A549 (cell line): ENCODE results near the gene HIVEP3.

ENCODE experiments used
- CBX8 ChIP-seq: fragments of 200-600 bp; sonication (generic); IDR thresholded peaks from 2 replicates; pipeline ENCODE4 v1.6.1; 2016
- EHF ChIP-seq: fragments of 250-450 bp; sonication (Bioruptor Pico); IDR thresholded peaks from 2 replicates; pipeline ENCODE4 v1.5.0; 2020; ENCODE audit warnings: mild to moderate bottlenecking
- EP300 ChIP-seq, 2 experiments: fragments of >200 bp; sonication (Bioruptor Twin); formaldehyde crosslinking; IDR thresholded peaks; 2 replicates in 1 of 2; 3 replicates in 1 of 2; pipeline ENCODE4 v1.6.1; 2016 to 2017
- HDAC2 ChIP-seq: fragments of 200-600 bp; sonication (generic); IDR thresholded peaks from 2 replicates; pipeline ENCODE4 v1.6.1; 2016
- POLR2A ChIP-seq: IDR thresholded peaks from 2 replicates; pipeline ENCODE4 v1.6.1; 2012; ENCODE audit warnings: mild to moderate bottlenecking, low read length
- RFX5 ChIP-seq: fragments of 450-650 bp; IDR thresholded peaks from 2 replicates; pipeline ENCODE4 v1.7.1; 2014; ENCODE audit warnings: antibody characterized with exemption, mild to moderate bottlenecking, moderate library complexity
- SMC3 ChIP-seq: fragments of >200 bp; sonication (Bioruptor Twin); formaldehyde crosslinking; IDR thresholded peaks from 3 replicates; pipeline ENCODE4 v1.6.1; 2018; ENCODE audit warnings: inconsistent platforms
- TF ChIP-seq, protein P1 (sequence below): IDR thresholded peaks from 2 replicates; pipeline ENCODE4 v1.6.1; 2012
- TF ChIP-seq, protein P2 (sequence below): fragments of >200 bp; sonication (Bioruptor Twin); formaldehyde crosslinking; IDR thresholded peaks from 3 replicates; pipeline ENCODE4 v1.5.1; 2016
- TF ChIP-seq, protein P3 (sequence below): fragments of 150-350 bp; IDR thresholded peaks from 2 replicates; pipeline ENCODE4 v1.6.1; 2014; ENCODE audit warnings: low read depth, mild to moderate bottlenecking, low read length

- TF ChIP-seq EHF (CRISPR knock-in tag) (no peak), POLR2A (no peak), HDAC2 (no peak), EP300 (IDR thresholded peaks at IDR 0.05) (no peak), CBX8 (no peak), SMC3 (no peak), RFX5 (no peak)
- TF ChIP-seq, protein P1, sequence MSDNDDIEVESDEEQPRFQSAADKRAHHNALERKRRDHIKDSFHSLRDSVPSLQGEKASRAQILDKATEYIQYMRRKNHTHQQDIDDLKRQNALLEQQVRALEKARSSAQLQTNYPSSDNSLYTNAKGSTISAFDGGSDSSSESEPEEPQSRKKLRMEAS: no peak
- TF ChIP-seq, protein P2, sequence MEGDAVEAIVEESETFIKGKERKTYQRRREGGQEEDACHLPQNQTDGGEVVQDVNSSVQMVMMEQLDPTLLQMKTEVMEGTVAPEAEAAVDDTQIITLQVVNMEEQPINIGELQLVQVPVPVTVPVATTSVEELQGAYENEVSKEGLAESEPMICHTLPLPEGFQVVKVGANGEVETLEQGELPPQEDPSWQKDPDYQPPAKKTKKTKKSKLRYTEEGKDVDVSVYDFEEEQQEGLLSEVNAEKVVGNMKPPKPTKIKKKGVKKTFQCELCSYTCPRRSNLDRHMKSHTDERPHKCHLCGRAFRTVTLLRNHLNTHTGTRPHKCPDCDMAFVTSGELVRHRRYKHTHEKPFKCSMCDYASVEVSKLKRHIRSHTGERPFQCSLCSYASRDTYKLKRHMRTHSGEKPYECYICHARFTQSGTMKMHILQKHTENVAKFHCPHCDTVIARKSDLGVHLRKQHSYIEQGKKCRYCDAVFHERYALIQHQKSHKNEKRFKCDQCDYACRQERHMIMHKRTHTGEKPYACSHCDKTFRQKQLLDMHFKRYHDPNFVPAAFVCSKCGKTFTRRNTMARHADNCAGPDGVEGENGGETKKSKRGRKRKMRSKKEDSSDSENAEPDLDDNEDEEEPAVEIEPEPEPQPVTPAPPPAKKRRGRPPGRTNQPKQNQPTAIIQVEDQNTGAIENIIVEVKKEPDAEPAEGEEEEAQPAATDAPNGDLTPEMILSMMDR: no peak
- TF ChIP-seq, protein P3, sequence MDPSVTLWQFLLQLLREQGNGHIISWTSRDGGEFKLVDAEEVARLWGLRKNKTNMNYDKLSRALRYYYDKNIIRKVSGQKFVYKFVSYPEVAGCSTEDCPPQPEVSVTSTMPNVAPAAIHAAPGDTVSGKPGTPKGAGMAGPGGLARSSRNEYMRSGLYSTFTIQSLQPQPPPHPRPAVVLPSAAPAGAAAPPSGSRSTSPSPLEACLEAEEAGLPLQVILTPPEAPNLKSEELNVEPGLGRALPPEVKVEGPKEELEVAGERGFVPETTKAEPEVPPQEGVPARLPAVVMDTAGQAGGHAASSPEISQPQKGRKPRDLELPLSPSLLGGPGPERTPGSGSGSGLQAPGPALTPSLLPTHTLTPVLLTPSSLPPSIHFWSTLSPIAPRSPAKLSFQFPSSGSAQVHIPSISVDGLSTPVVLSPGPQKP: no peak
Observed at GRCh38 chr1:41745022-41745421, 173.7 kb downstream of the HIVEP3 start.
